ENCODE data around the gene RCE1. TPM values are rescaled to one million over a fixed set of nuclear protein-coding genes. Genes with fewer than 3 reads are reported as not detected.

Gene RCE1
- total RNA-seq, 1 experiment from 2014 or later = 52.5 TPM

DNA sequence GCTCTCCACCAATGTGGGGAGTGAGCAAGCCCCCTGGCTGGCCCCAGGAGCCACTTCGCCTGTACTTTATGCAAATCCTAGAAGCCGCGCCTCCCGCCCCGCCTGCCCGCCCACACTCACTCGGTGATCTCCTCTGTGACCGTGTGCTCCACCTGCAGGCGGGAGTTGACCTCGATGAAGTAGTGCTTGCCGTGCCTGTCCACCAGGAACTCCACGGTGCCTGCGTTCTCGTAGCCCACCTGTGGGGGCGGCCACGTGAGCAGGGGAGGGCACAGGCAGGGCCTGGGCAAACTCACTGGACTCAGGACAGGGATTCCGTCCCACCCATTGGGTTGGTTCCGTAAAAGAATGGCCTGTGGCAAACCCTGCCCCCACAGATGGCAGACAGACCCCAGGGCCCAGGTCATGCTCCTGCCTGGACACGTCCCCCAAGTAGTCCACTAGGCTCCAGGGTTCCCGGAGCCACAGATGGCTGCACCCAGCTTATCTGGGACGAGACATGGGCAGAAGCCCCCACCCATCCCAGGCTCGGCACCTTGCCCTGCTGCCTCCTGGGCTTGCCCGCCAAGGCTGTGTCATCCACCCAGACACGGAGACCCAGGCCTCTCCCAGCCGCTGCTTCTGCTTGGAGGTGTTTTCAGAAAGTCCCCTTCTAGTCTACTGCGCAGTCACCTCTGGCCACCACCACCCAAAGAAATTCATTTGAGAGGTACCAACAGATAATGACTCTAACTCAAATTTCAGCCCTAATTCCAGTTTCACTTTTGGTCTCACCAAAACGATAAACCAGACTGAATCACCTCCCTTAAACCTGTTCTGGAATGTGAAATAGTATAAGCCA is 25.7 kb downstream of the RCE1 start:
- DNase-seq = peak; percentile 92
- no peaks in the 10 kb centered on the region for H3K4me1 ChIP-seq (ENCODE audit: insufficient read depth, low read length)
- no peak overlapping the region for H2BK120ac ChIP-seq (ENCODE audit: low read depth, low read length, poor library complexity, severe bottlenecking)
- no peaks in the 10 kb centered on the region for H3K79me1 ChIP-seq (ENCODE audit: insufficient read depth, low read depth, low read length, poor library complexity, severe bottlenecking)
- Mint-ChIP-seq H3K4me3 (no peak overlapping the region; a peak in 1 of 5 replicates), H3K27ac (peak overlapping the region; percentile 55 to 77 (median 67); a peak in 6 of 7 replicates), H3K4me1 (peaks cover 11 to 22% of the 10 kb centered on the region in 2 experiments), H3K27me3 (ENCODE audit: low read depth) (no peaks in the 10 kb centered on the region), H3K36me3 (ENCODE audit: insufficient read depth in 1 of 3, low read depth in 3 of 3) (peaks cover 0 to 11% (median 3%) of the 10 kb centered on the region in 3 experiments; a peak in 4 of 7 replicates), H3K9me3 (no peaks in the 10 kb centered on the region)
- H3K9me3 ChIP-seq (ENCODE audit: control insufficient read depth, low read depth, low read length) = no peaks in the 10 kb centered on the region
- H4K5ac ChIP-seq (ENCODE audit: insufficient read length, low read depth, low read length) = no peak overlapping the region
- H3K4ac ChIP-seq (ENCODE audit: low read depth, low read length) = no peak overlapping the region
- H4K91ac ChIP-seq (ENCODE audit: insufficient read length, low read depth, low read length) = no peak overlapping the region
- H3K27ac ChIP-seq (ENCODE audit: insufficient read length, low read depth, low read length) = no peak overlapping the region
- no peaks in the 10 kb centered on the region for H4K20me1 ChIP-seq (ENCODE audit: control insufficient read depth, insufficient read depth, insufficient read length)
- H3K23me2 ChIP-seq (ENCODE audit: insufficient read length, low read depth, low read length, poor library complexity, severe bottlenecking) = no peaks in the 10 kb centered on the region
- H2BK5ac ChIP-seq (ENCODE audit: insufficient read length, low read length) = no peak overlapping the region
- H3K9ac ChIP-seq (ENCODE audit: extremely low read depth, insufficient read length, low read length) = no peak overlapping the region
- WGBS (ENCODE audit: extremely low coverage, insufficient read length, low lambda C conversion rate) = no CpG with 5 or more reads among the region's 27 CpGs
- no peak overlapping the region for H2BK12ac ChIP-seq (ENCODE audit: insufficient read length, low read depth, low read length)
- H3T11ph ChIP-seq (ENCODE audit: low read length) = no peak overlapping the region
- no peak overlapping the region for H2AK5ac ChIP-seq (ENCODE audit: insufficient read length, low read length)
- H3K79me2 ChIP-seq (ENCODE audit: insufficient read depth, low read length) = no peaks in the 10 kb centered on the region
- H2BK20ac ChIP-seq (ENCODE audit: low read depth, low read length, poor library complexity, severe bottlenecking) = no peak overlapping the region
- H3K23ac ChIP-seq (ENCODE audit: insufficient read length, low read depth, low read length) = no peak overlapping the region
- no peaks in the 10 kb centered on the region for H3K27me3 ChIP-seq (ENCODE audit: insufficient read depth, low read length)
- H4K8ac ChIP-seq (replicated peaks; ENCODE audit: insufficient read length, low read depth, low read length) = no peak overlapping the region
- TF ChIP-seq, protein P1, sequence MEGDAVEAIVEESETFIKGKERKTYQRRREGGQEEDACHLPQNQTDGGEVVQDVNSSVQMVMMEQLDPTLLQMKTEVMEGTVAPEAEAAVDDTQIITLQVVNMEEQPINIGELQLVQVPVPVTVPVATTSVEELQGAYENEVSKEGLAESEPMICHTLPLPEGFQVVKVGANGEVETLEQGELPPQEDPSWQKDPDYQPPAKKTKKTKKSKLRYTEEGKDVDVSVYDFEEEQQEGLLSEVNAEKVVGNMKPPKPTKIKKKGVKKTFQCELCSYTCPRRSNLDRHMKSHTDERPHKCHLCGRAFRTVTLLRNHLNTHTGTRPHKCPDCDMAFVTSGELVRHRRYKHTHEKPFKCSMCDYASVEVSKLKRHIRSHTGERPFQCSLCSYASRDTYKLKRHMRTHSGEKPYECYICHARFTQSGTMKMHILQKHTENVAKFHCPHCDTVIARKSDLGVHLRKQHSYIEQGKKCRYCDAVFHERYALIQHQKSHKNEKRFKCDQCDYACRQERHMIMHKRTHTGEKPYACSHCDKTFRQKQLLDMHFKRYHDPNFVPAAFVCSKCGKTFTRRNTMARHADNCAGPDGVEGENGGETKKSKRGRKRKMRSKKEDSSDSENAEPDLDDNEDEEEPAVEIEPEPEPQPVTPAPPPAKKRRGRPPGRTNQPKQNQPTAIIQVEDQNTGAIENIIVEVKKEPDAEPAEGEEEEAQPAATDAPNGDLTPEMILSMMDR (conservative IDR thresholded peaks at IDR 0.05) = peak; percentile 84
- no peak overlapping the region for H3K56ac ChIP-seq (ENCODE audit: insufficient read length, low read depth, low read length)
- H2AFZ ChIP-seq (ENCODE audit: low read length) = no peak overlapping the region
- H3K18ac ChIP-seq (ENCODE audit: insufficient read length, low read depth, low read length) = no peak overlapping the region
- H2BK15ac ChIP-seq (ENCODE audit: low read depth, low read length) = no peak overlapping the region
- H3K4me2 ChIP-seq (ENCODE audit: insufficient read depth, insufficient read length, low read length) = no peak overlapping the region
- no peak overlapping the region for H3K14ac ChIP-seq (ENCODE audit: insufficient read depth, low read length)
